DMS53 treated with DMSO at 0.1 percent for 48 hours (cell line): ENCODE results near the gene LCE6A.

Experiments used
- DNase-seq: peaks from one replicate; lab custom pipeline; 2025; ENCODE audit not compliant: unreplicated experiment; lab: John Stamatoyannopoulos, UW

Gene LCE6A

DNA sequence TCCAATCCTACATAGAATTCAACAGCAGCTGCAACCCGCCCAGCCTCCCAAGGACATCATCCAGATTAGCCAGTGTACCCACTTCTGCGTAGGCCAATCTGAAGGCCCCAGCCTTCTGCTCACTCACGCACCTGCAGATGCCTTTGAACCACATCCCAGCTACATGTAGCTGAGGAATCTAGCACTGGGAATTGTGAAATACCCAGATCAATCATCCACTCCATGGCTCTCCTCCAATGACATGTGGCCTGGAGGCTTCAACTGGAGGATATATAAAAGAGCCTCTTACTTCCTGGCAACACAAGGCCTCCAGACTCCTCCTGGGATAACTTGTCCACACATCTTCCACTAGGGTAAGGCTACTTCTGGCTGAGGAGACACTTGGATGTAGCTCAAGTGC is at the start of gene LCE6A:
Gene LCE6A, plus strand, starts transcription at position 301 of the 400 bp plus-strand sequence. CDS start 665 bp downstream, outside the sequence.
- no peak for DNase-seq

DNA sequence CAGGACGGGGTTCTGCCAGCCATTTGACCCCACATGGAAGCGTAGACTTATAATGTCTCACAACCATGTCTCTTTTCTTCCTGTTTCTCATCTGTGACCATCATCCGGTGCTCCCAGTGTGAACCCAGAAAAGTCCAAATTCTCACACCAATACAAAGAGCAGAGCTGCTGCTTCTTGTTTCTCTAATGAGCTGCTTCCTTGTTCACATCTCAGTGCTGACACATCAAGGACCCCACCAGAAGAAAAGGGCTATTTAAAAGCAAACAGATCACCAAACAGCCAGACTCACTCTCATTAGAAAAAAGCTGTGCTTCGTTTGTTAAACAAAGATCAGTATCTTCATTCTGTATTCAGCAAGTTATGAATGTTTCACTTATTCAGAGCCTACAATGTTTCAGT is 47.0 kb upstream of the LCE6A start:
- no peak for DNase-seq

DNA sequence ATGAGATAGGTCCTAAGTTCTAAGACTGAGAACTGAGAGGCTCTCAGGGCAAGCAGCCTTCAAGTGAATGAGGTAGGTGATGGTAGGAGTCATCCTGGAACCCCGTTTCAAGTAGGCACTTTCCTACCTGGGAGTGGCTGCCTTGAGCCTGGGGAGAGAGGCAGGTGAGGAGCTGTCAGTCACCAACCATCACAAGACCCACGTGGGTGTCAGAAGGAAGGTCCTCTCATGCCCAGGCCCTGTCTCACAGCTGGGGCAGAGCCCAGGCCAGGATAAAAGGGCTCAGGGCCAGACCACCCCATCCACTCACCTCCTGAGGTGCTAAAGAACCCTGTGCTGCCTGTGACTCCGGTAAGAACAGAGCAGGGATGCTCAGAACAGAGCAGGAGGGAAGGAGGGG is 46.2 kb upstream of the LCE6A start, which contains the start of gene LCE1D:
Gene LCE1D, plus strand, starts transcription at position 301 of the 400 bp plus-strand sequence. CDS start 1,074 bp downstream, outside the sequence.
- no peak for DNase-seq

DNA sequence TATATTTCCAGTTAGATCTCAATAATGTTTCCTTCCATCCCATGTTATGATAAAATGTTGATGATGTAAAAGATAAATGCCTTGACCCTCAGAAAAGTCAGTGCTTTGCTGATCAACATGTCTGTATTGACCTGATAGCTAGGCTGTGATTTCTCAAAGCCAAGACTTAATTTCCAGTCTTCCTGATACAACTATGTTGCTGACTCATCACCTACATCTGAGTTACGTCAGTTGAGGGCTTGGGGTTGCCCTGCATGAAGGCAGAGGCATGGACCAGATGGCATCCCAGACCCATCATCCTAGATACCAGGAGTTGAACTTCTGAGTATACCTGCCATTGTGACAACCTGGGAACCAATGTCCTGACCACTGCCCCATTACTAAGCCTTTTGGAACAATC is 41.3 kb upstream of the LCE6A start:
- DNase-seq, result no peak

- no peak for DNase-seq
Observed at GRCh38 chr1:152806576-152806975, 36.1 kb upstream of the LCE6A start, which contains the start of gene LCE1C. TSS of gene LCE1C (minus strand) at chr1:152806651. CDS start at chr1:152805478, 1,173 bp downstream.

DNA sequence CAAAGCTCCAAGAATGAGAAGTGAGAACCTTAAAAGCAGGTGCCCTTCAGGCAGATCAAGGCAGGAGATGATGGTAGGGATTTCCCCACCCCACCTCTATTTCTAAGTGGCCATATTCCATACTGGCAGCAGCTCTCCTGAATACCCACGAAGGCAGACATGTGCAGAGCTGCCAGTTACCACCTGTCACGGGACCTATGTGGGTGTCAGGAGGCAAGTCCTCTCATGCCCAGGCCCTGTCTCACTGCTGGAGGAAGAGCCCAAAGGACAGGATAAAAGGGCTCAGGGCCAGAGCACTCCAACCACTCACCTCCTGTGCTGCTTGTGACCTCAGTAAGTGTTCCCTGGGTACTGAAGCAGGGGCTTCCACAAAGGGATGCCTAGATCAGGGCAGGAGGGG is 31.6 kb upstream of the LCE6A start:
- DNase-seq, result no peak

DNA sequence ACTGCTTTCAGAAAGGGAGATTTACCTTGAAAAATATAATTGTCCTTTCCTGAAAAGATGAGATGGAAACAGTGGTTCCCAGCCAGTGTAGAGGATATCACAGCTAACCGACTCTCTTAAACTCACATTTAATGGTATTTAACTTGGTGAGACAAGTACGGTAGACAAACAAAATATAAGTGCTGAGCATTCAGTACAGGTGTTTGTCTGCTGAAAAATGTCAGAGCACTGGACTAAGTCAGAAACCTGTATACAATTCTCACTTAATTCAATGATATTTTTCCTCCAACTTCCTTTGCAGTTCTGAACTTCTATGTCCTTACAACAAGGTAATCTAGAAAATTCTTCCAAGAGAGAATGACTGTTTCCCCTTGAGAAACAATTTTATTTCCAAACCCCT is 31.0 kb upstream of the LCE6A start, which contains the start of gene LCE1B:
Gene LCE1B, plus strand, starts transcription at position 301 of the 400 bp plus-strand sequence. CDS start 476 bp downstream, outside the sequence.
- no peak for DNase-seq

- DNase-seq, result no peak
Observed at GRCh38 chr1:152817309-152817708, 25.3 kb upstream of the LCE6A start.

- DNase-seq, result no peak
Observed at GRCh38 chr1:152823294-152823693, 19.4 kb upstream of the LCE6A start.

DNA sequence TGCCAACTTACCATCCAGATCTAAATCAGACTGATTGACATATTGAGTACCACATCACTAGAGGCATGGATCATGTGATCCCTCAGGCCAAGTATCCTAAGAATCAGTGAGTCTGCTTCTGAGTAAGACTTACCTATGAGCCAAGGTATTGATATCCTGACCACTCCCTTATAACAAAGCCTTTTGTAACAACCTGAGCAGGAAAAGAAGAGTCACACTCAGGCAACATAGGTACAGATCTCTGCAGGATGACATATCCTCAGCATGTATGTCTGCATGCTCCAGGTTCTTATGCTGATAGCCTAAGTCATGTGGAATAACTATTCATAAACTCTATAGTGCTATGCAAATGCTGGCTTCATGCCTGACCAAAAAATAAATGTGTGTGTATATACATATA is 17.7 kb upstream of the LCE6A start:
- DNase-seq, result no peak

GRCh38 chr1:152827173-152827572 is 15.5 kb upstream of the LCE6A start, which contains the start of gene LCE1A:
TSS of gene LCE1A (plus strand) at chr1:152827473. CDS start at chr1:152827473, 0 bp downstream.
- DNase-seq, result no peak

GRCh38 chr1:152836870-152837269 is 5.8 kb upstream of the LCE6A start:
- no peak for DNase-seq

DNA sequence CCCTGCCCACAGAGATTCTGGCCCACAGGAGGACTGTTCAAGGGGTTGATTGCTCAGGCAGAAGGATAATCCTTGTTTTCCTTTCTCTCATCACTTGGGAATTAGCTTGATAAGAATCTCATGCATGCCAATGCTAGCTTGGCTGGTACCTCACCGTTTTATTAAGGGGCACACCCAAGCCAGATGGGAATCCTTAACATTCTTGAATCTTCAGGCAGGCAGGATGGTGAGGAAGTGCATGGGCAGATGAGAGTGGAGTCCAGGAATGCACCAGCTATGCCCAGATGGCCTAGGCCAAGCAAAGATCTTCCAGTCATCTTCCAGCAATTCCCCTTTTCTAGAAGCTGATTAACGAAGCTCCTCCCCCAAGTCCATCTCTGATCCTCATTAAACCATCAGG is 13.0 kb downstream of the LCE6A start:
- no peak for DNase-seq

DNA sequence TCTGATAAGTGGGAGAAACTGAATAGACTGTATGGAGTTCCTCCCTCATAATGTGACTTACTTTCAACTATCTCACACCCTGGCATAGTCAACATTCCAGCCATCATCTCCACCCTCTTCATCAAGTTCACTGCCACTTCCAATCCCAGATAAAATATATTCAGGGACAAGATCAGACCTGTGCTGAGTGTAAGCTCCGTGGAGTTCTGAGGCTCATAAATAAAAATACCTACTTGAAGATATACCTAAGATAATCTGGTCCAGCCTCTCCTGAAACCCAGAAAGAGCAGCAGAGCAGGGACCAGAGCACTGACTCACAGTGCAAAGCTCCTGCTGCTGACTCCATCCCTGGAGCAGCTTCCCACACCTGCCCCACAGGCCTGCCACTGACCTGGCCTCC is 15.4 kb downstream of the LCE6A start:
- no peak for DNase-seq

DNA sequence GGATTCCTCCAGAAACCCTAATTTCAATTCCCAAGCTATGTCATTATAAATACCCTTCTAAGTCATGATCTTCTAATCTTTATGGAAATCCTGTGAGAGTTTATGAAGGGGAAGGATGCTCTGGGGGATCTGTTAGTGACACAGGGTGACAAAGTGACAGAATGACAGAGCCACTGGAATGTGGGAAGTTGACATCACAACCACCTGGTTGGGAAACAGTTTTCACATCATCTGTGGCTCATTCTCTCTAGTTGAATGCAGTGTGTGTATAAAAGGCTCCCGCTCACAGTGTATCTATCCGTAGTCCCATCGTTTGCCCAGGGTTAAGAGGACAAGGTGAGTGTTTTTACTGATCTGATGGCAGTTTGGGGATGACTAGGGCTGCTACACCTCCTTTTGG is 17.0 kb downstream of the LCE6A start, which contains the start of gene LCE7A:
Gene LCE7A, plus strand, starts transcription at position 301 of the 400 bp plus-strand sequence. CDS start 702 bp downstream, outside the sequence.
- DNase-seq, result no peak

DNA sequence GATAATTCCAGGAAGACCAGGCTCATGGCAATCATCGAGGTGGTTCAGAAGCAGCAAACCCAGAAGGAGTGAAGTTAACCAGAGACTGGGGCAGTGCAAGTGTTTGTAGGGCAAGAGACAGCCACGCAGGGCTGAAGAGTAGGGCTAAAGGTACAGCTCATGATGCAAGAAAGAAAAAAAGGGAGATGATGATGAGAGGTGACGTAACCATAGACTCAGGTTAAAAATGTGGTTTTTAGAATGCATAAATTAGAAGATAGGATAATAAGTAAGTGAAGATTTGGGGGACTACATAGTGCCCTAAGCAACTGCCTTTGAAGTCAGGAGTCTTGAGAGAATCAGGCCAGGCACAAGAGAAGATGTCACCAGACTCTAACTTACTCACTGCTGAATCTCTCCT is 17.5 kb downstream of the LCE6A start:
- DNase-seq, result no peak

DNA sequence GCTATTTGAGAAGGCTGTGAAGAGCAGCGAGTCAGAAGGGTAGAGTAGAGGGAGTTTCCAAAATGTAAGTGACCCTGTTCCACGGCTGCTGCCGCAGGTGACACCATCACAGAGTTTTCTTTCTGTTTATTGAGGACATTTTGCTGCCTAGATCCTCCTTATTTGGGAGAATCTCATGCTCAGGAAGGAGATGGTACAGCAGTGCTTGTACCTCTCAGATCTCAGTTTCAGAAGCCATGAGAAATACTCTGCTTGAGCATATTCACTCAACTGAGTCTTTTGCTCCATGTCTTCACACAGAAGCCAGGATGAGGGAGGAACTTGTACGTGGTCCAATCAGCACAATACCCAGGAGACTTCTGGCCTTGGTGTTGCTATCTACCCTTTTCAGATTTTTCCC is 18.7 kb downstream of the LCE6A start:
- DNase-seq, result no peak

GRCh38 chr1:152864443-152864842 is 21.8 kb downstream of the LCE6A start:
- no peak for DNase-seq

DNA sequence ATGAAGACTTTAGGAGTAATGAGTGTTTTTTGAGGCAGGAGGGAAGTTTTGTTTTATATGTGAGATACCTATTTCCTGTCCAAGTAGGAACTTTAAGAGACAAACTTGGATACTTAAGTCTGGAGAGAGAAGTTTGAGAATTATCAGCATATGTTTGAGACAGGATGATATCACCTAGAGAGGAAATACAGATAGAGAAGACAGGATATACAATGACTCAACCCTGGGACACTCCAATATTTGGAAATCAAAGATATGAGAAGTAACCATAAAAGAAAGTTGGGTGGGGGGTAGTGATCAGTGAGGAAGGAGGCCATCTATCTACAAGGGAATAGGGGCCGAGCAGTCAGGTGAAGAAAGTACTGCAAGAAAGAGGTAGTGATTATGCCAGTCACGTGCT is 23.7 kb downstream of the LCE6A start:
- DNase-seq, result no peak

DNA sequence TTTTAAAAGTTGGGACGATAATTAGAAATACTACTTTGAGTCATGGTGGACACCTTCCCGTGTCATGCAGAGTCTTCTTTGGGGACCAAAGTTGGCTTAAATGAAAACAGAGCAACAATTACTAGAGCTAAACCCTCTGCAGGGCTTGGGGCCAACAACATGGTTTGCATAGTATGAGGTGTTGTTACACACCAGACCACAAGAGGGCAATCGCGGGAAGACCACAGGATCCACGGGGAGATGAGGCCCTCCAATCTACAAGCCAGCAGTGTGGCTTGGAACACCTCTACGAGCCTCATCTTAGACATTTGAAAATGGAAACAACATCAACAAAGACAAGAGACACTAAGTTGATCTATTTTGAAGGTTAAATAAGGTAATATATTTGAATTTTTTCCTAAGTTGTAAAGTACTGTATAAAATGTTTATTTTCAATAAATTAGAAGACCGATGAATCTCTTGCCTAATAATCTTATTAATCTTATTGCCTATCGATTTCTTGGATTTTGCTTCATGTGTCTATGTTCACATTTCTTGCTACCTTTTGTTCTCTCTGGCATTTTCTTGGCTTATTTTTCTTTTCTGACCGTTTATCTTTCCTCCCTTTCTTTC is 27.3 kb downstream of the LCE6A start:
- peak; percentile 41 for DNase-seq

- DNase-seq, result no peak
Observed at GRCh38 chr1:152870831-152871730, 28.4 kb downstream of the LCE6A start.

- no peak for DNase-seq
Observed at GRCh38 chr1:152871731-152872126, 29.1 kb downstream of the LCE6A start.
